GM18502 (cell line): ENCODE data around the gene DIAPH3.

Experiments
- ATAC-seq: cut with Tn5 transposase; IDR thresholded peaks from one replicate; pipeline ENCODE4 v1.9.1; 2021; ENCODE audit warnings: mild to moderate bottlenecking; ENCODE audit not compliant: unreplicated experiment, poor library complexity

DIAPH3 gene

DNA sequence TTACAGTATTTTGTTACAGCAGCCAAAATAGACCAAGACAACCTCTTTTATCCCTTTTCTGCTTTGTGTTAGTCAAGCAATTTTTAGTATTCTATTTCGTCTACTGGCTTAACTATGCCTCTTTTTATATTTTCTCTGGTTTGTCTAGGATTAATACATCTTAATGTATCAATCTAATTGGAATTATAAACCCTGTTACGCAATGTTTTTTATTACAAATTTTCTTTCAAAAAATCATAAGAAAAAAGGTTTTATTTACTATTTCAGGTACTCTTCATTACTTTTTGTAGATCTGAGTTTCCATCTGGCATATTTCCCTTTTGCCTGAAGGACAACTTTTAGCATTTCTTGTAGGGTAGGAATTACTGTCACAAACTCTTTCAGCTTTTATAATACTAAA lies 275.3 kb downstream of the DIAPH3 start:
- ATAC-seq: no peak

- ATAC-seq: no peak
Observed at GRCh38 chr13:59885076-59885475, 278.7 kb downstream of the DIAPH3 start.

DNA sequence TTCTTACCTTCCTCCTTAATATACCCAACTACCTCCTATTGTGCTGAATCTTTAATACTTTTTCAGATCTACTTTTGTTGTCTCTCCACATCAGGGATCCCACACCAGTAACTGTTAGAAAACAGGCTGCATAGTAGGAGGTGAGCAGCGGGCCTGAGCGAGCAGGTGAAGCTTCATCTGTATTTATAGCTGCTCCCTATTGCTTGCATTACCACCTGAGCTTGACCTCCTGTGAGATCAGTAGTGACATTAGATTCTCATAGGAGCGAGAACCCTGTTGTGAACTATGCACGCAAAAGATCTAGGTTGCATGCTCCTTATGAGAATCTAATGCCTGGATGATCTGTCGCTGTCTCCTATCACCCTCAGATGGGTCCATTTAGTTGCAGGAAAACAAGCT lies 279.8 kb downstream of the DIAPH3 start:
- ATAC-seq: no peak

DNA sequence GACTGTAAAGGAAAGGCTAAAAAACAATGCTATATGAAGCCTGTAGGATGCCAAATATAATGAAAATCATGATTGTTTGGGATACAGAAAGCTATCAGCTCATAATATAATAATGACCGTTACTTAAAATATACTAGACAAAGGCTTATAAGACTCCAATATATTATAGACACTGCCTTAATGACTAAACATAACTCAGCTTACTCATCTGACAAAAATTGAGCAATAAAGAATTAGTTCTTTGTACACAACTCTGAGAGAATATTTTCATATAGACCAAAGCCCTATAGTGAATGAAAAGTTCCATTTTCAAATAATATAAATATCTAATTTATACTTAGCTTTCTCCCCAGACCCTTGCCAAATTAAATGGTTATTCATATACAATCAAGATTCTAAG lies 283.3 kb downstream of the DIAPH3 start:
- ATAC-seq: no peak

- no peak for ATAC-seq
Observed at GRCh38 chr13:59879281-59879680, 284.4 kb downstream of the DIAPH3 start.

DNA sequence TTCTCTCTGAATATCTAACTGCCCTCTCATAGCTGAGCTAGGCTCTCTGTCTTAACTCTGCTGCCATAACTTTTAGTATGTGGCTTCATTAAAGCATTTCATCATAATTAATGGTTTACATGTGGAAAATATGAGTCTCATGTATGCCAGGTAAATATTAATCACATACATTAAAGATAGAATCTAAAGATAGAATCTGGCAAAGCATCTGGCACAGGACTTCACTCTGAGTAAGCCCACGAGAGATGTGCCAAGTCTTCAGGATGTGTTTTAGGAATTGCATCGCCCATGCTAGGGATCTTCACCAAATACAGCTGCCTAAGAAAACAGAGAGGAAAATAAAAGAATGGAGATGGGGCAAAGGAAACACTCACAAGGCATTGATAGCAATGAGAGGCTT lies 285.8 kb downstream of the DIAPH3 start:
- no peak for ATAC-seq

DNA sequence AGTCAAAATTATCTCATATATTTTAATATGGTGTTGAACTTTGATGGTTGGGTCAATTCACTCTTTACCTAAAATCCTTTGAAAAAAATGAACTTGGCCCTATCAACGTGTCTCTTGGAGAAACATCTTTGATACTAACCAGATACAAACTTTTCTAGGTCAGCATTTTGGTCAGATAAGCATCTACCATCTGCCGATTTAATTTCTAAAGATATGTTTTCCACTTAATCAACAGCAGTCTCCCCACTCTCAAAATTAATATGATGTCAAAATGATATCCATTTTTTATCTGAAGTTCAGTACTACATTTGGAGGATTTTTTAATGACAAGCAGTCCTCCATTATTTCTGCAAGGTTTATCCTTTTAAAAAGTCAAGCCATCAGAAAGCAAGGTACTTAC lies 288.8 kb downstream of the DIAPH3 start:
- no peak for ATAC-seq

DNA sequence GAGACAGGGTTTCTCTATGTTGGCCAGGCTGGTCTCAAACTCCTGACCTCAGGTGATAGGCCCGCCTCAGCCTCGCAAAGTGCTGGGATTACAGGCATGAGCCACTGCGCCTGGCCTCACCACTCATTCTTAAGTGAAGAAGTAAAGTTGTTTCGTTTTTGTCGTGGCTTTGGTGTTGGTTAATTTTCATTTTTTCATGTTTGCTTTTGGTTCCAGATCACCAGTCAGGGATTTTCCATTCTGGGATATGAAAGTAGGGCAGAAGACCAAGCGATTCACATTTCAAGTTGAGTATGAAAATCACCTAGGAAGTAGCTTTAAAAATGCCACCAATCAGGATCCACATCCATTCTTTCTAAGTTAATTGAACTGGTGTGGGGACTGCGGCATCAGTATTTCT lies 289.9 kb downstream of the DIAPH3 start:
- no peak for ATAC-seq

- ATAC-seq: no peak
Observed at GRCh38 chr13:59873309-59873708, 290.4 kb downstream of the DIAPH3 start.

GRCh38 chr13:59867867-59868266 lies 295.9 kb downstream of the DIAPH3 start:
- no peak for ATAC-seq

- no peak for ATAC-seq
Observed at GRCh38 chr13:59865398-59865797, 298.3 kb downstream of the DIAPH3 start.

- no peak for ATAC-seq
Observed at GRCh38 chr13:59863621-59864020, 300.1 kb downstream of the DIAPH3 start.

GRCh38 chr13:59861676-59862075 lies 302.1 kb downstream of the DIAPH3 start:
- no peak for ATAC-seq

GRCh38 chr13:59856281-59856810 lies 307.4 kb downstream of the DIAPH3 start:
- ATAC-seq: no peak

- no peak for ATAC-seq
Observed at GRCh38 chr13:59846845-59847620, 316.7 kb downstream of the DIAPH3 start.

DNA sequence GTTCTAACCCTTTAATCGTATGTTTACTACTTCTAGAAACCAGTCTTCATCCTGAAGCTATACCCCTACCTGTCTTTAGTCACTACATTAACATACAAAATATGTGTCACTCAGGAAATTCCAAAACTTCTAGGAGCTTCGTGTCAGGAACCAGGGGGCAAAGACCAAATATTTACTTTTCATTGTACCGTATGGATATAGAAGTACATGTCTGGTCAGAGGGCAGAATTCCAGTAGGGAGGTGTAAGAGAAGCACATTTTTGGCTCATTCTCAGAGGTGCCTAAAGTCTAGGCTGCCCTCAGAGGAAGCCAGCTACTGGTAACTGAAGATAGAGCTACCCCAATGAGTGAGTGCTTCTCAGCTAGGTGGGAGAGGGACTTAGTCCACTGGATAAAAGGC lies 320.7 kb downstream of the DIAPH3 start:
- ATAC-seq: no peak

- ATAC-seq: no peak
Observed at GRCh38 chr13:59842507-59842906, 321.2 kb downstream of the DIAPH3 start.

DNA sequence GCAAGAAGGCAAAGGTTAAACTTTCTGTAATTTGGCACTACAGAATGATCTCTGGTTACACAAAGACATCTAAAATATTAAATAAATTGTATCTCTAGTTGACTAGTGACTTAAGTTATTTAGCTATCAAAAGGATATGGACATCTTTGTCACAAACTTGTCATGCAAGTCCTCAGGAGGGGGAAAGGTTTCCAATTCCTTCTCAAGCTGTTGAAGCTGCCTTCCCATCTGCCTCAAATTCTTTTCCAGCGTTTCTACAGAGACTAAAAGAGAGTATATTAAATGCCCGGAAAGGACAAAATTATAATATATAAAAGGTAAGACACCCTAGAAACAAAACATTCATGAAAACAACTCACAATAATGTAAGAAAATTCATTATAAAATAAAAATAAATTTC lies 324.5 kb downstream of the DIAPH3 start:
- ATAC-seq: no peak

- ATAC-seq: no peak
Observed at GRCh38 chr13:59837101-59837500, 326.6 kb downstream of the DIAPH3 start.

GRCh38 chr13:59835569-59835968 lies 328.2 kb downstream of the DIAPH3 start:
- ATAC-seq: no peak

DNA sequence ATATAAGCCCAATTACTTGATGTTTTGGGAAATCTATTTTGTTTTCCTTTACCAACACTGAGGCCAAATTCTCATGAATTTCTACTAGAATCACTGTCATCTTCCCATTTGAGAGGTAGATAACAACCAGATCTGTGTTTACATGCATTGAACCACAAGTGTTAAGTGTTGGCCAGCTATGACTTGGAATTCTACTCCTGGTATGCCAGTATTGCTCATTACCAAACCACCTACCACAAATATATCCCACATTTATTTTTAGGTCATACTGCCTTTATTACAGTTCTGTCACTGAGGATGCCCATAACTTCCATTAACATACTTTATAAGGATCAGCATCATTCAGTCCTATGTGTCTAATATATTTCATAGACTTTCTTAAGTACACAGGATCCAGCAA lies 328.9 kb downstream of the DIAPH3 start:
- ATAC-seq: no peak

- no peak for ATAC-seq
Observed at GRCh38 chr13:59829690-59830089, 334.0 kb downstream of the DIAPH3 start.
